Measurements from ENCODE around the gene STPG1.

DNA sequence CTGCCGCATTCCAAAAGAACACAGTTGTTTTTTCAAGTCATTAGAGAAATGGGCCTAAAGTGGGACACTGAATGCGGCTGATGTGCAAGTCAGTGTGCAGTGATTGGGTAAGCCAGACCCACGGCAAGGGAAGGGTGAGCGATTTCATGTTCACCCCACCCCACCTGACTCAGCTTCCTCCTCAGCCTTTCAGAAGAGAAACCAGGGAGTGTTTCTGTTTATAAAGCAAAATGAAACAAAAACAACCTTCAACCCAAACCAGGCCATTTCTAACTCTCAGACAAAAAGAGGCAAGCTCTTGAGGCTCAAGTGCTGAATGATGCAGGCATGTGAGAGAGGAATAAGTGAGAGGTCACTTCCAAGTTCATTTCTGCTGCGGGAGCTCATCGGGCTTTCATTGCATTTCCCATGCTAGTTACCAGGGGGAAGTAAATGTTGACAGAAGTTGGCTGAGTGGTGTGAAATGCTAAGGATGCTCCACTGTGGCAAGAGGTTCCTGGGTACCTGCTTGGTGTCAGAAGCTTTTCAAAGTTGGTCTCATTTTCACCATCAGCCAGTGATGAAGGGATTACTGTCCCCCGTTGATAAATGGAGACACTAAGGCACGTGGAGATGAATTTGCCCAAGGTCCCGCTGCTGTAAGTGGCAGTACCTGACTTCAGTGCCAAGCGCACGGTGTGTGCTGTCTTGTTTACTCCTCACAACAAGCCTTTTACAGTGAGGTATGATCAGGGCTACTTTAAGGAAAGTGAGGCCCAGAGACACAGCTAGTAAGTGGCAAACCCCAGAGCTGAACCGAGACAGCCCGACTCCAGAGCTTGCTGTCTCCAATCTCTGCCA is 29.1 kb downstream of the STPG1 start:
- TF ChIP-seq, protein P1, sequence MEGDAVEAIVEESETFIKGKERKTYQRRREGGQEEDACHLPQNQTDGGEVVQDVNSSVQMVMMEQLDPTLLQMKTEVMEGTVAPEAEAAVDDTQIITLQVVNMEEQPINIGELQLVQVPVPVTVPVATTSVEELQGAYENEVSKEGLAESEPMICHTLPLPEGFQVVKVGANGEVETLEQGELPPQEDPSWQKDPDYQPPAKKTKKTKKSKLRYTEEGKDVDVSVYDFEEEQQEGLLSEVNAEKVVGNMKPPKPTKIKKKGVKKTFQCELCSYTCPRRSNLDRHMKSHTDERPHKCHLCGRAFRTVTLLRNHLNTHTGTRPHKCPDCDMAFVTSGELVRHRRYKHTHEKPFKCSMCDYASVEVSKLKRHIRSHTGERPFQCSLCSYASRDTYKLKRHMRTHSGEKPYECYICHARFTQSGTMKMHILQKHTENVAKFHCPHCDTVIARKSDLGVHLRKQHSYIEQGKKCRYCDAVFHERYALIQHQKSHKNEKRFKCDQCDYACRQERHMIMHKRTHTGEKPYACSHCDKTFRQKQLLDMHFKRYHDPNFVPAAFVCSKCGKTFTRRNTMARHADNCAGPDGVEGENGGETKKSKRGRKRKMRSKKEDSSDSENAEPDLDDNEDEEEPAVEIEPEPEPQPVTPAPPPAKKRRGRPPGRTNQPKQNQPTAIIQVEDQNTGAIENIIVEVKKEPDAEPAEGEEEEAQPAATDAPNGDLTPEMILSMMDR (IDR thresholded peaks at IDR 0.05): no peak
- no peak for TF ChIP-seq ZFX (IDR thresholded peaks at IDR 0.05; ENCODE audit: borderline replicate concordance)
